SU-DHL-6 (cell line): Measurements from ENCODE around the gene FCGR3B.
"Not testable (repeated sequence)": the region's sequence is repeated elsewhere in the genome, so short reads cannot be mapped to it uniquely, and the experiment has no call there.

Experiments used
- H2AFZ ChIP-seq: fragments of 200-600 bp; sonication (generic); 2 replicates; pipeline ENCODE4 v1.6.1; 2014; ENCODE audit warnings: low read depth, mild to moderate bottlenecking, moderate library complexity, mixed read lengths, antibody characterized with exemption, low read length; ENCODE audit not compliant: severe bottlenecking
- H3F3A ChIP-seq: fragments of 200-600 bp; shearing (Covaris generic); 2 replicates; pipeline ENCODE4 v1.6.0; 2016; ENCODE audit warnings: antibody characterized with exemption, mild to moderate bottlenecking; ENCODE audit not compliant: insufficient read depth
- H3K27ac ChIP-seq: fragments of 200-600 bp; sonication (generic); 2 replicates; pipeline ENCODE4 v1.5.1; 2016; ENCODE audit warnings: low read depth, mild to moderate bottlenecking, low read length, moderate library complexity, mixed read lengths
- H3K27me3 ChIP-seq: fragments of 200-600 bp; sonication (generic), shearing (Covaris generic); 2 replicates; pipeline ENCODE4 v1.6.0; 2014; ENCODE audit warnings: mild to moderate bottlenecking, low read length
- H3K36me3 ChIP-seq: fragments of 200-600 bp; sonication (generic); 2 replicates; pipeline ENCODE4 v1.6.1; 2014; ENCODE audit warnings: mild to moderate bottlenecking, low read length, mixed read lengths
- H3K4me2 ChIP-seq: fragments of 300-600, 200-600 bp; shearing (Covaris generic), sonication (generic); 2 replicates; pipeline ENCODE4 v1.6.0; 2014; ENCODE audit warnings: low read length, low read depth, mild to moderate bottlenecking; ENCODE audit not compliant: poor library complexity, severe bottlenecking
- H3K4me3 ChIP-seq: fragments of 200-600 bp; sonication (generic); 2 replicates; pipeline ENCODE4 v1.5.1; 2014; ENCODE audit warnings: antibody characterized with exemption, low read length, mild to moderate bottlenecking, mixed read lengths; ENCODE audit not compliant: insufficient read depth, poor library complexity, severe bottlenecking
- H3K79me2 ChIP-seq: fragments of 200-600 bp; sonication (generic); 2 replicates; pipeline ENCODE4 v1.6.1; 2014; ENCODE audit warnings: mild to moderate bottlenecking, low read length, moderate library complexity; ENCODE audit not compliant: insufficient read depth
- H3K9ac ChIP-seq: fragments of 200-600 bp; sonication (generic); 2 replicates; pipeline ENCODE4 v1.7.0; 2014; ENCODE audit warnings: mild to moderate bottlenecking, low read length
- H3K9me2 ChIP-seq: fragments of 200-600 bp; sonication (generic); replicated peaks from 2 replicates; pipeline ENCODE4 v1.6.1; 2014; ENCODE audit warnings: low read length; ENCODE audit not compliant: insufficient read depth
- H3K9me3 ChIP-seq: fragments of 200-600 bp; sonication (generic); 2 replicates; pipeline ENCODE4 v1.6.1; 2014; ENCODE audit warnings: low read length, mixed read lengths; ENCODE audit not compliant: insufficient read depth
- H4K20me1 ChIP-seq: fragments of 200-600 bp; sonication (generic); 2 replicates; pipeline ENCODE4 v1.6.1; 2014; ENCODE audit warnings: low read depth, mild to moderate bottlenecking, antibody characterized with exemption, low read length, moderate library complexity, mixed read lengths

Gene FCGR3B

DNA sequence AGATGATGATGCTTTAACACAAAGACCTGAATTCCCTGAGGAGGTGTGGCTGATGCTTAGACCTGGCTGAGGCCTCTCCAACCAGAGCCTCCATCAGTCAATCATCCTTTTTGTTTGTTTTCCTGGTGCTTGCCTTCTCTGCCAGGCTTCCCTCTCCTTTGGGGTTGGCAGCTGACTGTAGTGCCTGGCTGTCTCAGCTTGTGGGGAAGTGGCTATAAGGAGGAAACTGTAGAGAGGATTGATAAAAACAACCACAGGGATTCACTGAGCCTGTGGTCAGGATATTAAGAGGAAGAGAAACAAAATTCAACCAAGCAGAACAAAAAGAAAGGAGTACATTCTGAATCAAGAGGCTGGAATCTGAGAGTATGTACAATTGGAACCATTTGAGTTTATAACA, 54.3 kb downstream of the FCGR3B start:
- not testable (repeated sequence) for H3K9me3 ChIP-seq

More for the DNA sequence above, 54.3 kb downstream of the FCGR3B start:
- not testable (repeated sequence) for H3F3A ChIP-seq, H3K9me2 ChIP-seq, H3K36me3 ChIP-seq, H3K4me3 ChIP-seq, H3K79me2 ChIP-seq, H3K27ac ChIP-seq, H3K4me2 ChIP-seq, H2AFZ ChIP-seq, H3K9ac ChIP-seq, H4K20me1 ChIP-seq, H3K27me3 ChIP-seq
